Large intestine (tissue), 3 donors: Measurements from ENCODE around the gene ARHGEF17. TPM values are rescaled to one million over a fixed set of nuclear protein-coding genes. Genes with fewer than 3 reads are reported as not detected.

Experiments used
- DNase-seq, 2 donors: peaks; one replicate each; pipeline versions ENCODE4 v3.0.0 to v3.0.0-alpha.2; 2013
- H3K27ac ChIP-seq: one replicate; pipeline ENCODE4 v1.5.1; 2013; ENCODE audit warnings: low read length
- H3K27me3 ChIP-seq: 2 replicates; pipeline ENCODE4 v1.6.1; 2013; ENCODE audit warnings: low read length; ENCODE audit not compliant: control insufficient read depth, insufficient read depth
- H3K36me3 ChIP-seq: 2 replicates; pipeline ENCODE4 v1.6.1; 2013; ENCODE audit warnings: low read length; ENCODE audit not compliant: control insufficient read depth, insufficient read depth
- H3K4me1 ChIP-seq: one replicate; pipeline ENCODE4 v1.6.1; 2013; ENCODE audit warnings: low read length; ENCODE audit not compliant: control insufficient read depth, insufficient read depth
- H3K4me3 ChIP-seq: one replicate; pipeline ENCODE4 v1.5.1; 2013; ENCODE audit warnings: low read length
- H3K9me3 ChIP-seq: one replicate; pipeline ENCODE4 v1.6.1; 2013; ENCODE audit warnings: mild to moderate bottlenecking, low read depth, low read length, moderate library complexity; ENCODE audit not compliant: control insufficient read depth
- WGBS: methylation state at CpG from one replicate; pipeline ENCODE4 v1.1.5; 2013; ENCODE audit warnings: low lambda C conversion rate; ENCODE audit not compliant: insufficient coverage; 5-methylcytosine and 5-hydroxymethylcytosine counted together
- polyA plus RNA-seq: library from polyadenylated mRNA; unstranded; fragments of 120-200 nt; gene quantifications from one replicate; pipeline ENCODE4 v1.2.1, GENCODE V29; 2013

ARHGEF17 gene
- polyA plus RNA-seq, 1 donor = 61.4 TPM

- DNase-seq = no peak
- Histone ChIP-seq H3K27me3 (no peaks in the 10 kb centered on the region), H3K4me1 (peaks cover 34% of the 10 kb centered on the region), H3K9me3 (no peaks in the 10 kb centered on the region), H3K27ac (no peak overlapping the region), H3K36me3 (no peaks in the 10 kb centered on the region), H3K4me3 (no peak overlapping the region)
- WGBS = no CpG with 5 or more reads among the region's 6 CpGs
These were observed 73.5 kb downstream of the ARHGEF17 start for GRCh38 chr11:73381589-73381988.

GRCh38 chr11:73382183-73382582, 74.1 kb downstream of the ARHGEF17 start:
- Histone ChIP-seq H3K4me1 (peaks cover 31% of the 10 kb centered on the region), H3K36me3 (no peaks in the 10 kb centered on the region), H3K4me3 (no peak overlapping the region), H3K9me3 (no peaks in the 10 kb centered on the region), H3K27me3 (no peaks in the 10 kb centered on the region), H3K27ac (no peak overlapping the region)
- no peak for DNase-seq
- WGBS = no CpG with 5 or more reads among the region's 7 CpGs

- no peaks in the 10 kb centered on the region for H3K27me3 ChIP-seq
- no CpG with 5 or more reads among the region's 3 CpGs for WGBS
- no peak for DNase-seq
- no peak overlapping the region for H3K27ac ChIP-seq
- H3K4me3 ChIP-seq = no peak overlapping the region
- peaks cover 26% of the 10 kb centered on the region for H3K4me1 ChIP-seq
- no peaks in the 10 kb centered on the region for H3K36me3 ChIP-seq
- H3K9me3 ChIP-seq = no peaks in the 10 kb centered on the region
These were observed 74.7 kb downstream of the ARHGEF17 start for GRCh38 chr11:73382747-73383146.

- Histone ChIP-seq H3K36me3 (no peaks in the 10 kb centered on the region), H3K4me3 (no peak overlapping the region), H3K4me1 (peaks cover 26% of the 10 kb centered on the region), H3K9me3 (no peaks in the 10 kb centered on the region), H3K27me3 (no peaks in the 10 kb centered on the region), H3K27ac (no peak overlapping the region)
- WGBS = no CpG with 5 or more reads among the region's 9 CpGs
- DNase-seq = peak; percentile 40 to 58
These were observed 75.4 kb downstream of the ARHGEF17 start for GRCh38 chr11:73383249-73384124.

- no peak overlapping the region for H3K27ac ChIP-seq
- H3K27me3 ChIP-seq = no peaks in the 10 kb centered on the region
- peaks cover 26% of the 10 kb centered on the region for H3K4me1 ChIP-seq
- H3K4me3 ChIP-seq = no peak overlapping the region
- H3K36me3 ChIP-seq = no peaks in the 10 kb centered on the region
- WGBS = no CpG with 5 or more reads among the region's 7 CpGs
- no peaks in the 10 kb centered on the region for H3K9me3 ChIP-seq
- no peak for DNase-seq
These were observed 76.0 kb downstream of the ARHGEF17 start for GRCh38 chr11:73384125-73384441.

GRCh38 chr11:73384531-73384871, 76.4 kb downstream of the ARHGEF17 start:
- Histone ChIP-seq H3K27me3 (no peaks in the 10 kb centered on the region), H3K36me3 (no peaks in the 10 kb centered on the region), H3K4me3 (no peak overlapping the region), H3K9me3 (no peaks in the 10 kb centered on the region), H3K4me1 (peaks cover 26% of the 10 kb centered on the region), H3K27ac (no peak overlapping the region)
- DNase-seq = no peak
- WGBS = no CpG with 5 or more reads among the region's 4 CpGs

GRCh38 chr11:73384872-73385689, 77.0 kb downstream of the ARHGEF17 start:
- no peak overlapping the region for H3K4me3 ChIP-seq

GRCh38 chr11:73386016-73386415, 77.9 kb downstream of the ARHGEF17 start:
- H3K4me3 ChIP-seq = no peak overlapping the region
- H3K4me1 ChIP-seq = peaks cover 26% of the 10 kb centered on the region
- no peak overlapping the region for H3K27ac ChIP-seq
- WGBS = no CpG with 5 or more reads among the region's 8 CpGs
- H3K9me3 ChIP-seq = no peaks in the 10 kb centered on the region
- peak in 1 of 2 donors; percentile 34 for DNase-seq
- H3K36me3 ChIP-seq = no peaks in the 10 kb centered on the region
- no peaks in the 10 kb centered on the region for H3K27me3 ChIP-seq

More at GRCh38 chr11:73384872-73385689, 77.0 kb downstream of the ARHGEF17 start:
- Histone ChIP-seq H3K4me1 (peaks cover 26% of the 10 kb centered on the region), H3K27ac (peak overlapping the region; percentile 21), H3K36me3 (no peaks in the 10 kb centered on the region), H3K27me3 (no peaks in the 10 kb centered on the region), H3K9me3 (no peaks in the 10 kb centered on the region)
- WGBS = 100% methylated on average over 1 of the region's 21 CpGs
- no peak for DNase-seq

GRCh38 chr11:73386546-73386945, 78.5 kb downstream of the ARHGEF17 start:
- no peak overlapping the region for H3K4me3 ChIP-seq
- WGBS = no CpG with 5 or more reads among the region's 8 CpGs
- H3K27ac ChIP-seq = no peak overlapping the region
- no peaks in the 10 kb centered on the region for H3K27me3 ChIP-seq
- no peaks in the 10 kb centered on the region for H3K36me3 ChIP-seq
- no peaks in the 10 kb centered on the region for H3K9me3 ChIP-seq
- peaks cover 26% of the 10 kb centered on the region for H3K4me1 ChIP-seq
- no peak for DNase-seq

- Histone ChIP-seq H3K36me3 (no peaks in the 10 kb centered on the region), H3K27me3 (no peaks in the 10 kb centered on the region), H3K9me3 (no peaks in the 10 kb centered on the region), H3K27ac (no peak overlapping the region), H3K4me3 (no peak overlapping the region), H3K4me1 (peaks cover 25% of the 10 kb centered on the region)
- 60% methylated on average over 1 of the region's 21 CpGs for WGBS
- DNase-seq = no peak
These were observed 79.7 kb downstream of the ARHGEF17 start for GRCh38 chr11:73387594-73388264.
